UCSD-AML1 (cell line): ENCODE measurements around the gene NPHS1.

Source experiments
- DNase-seq: peaks from one replicate; lab custom pipeline; 2025; ENCODE audit not compliant: unreplicated experiment; lab: John Stamatoyannopoulos, UW

Gene NPHS1

GRCh38 chr19:35789195-35789977 lies 62.9 kb downstream of the NPHS1 start:
- DNase-seq = no peak

GRCh38 chr19:35788205-35788960 lies 63.9 kb downstream of the NPHS1 start:
- DNase-seq = no peak

- DNase-seq = no peak
Measured at GRCh38 chr19:35787227-35787799, 65.0 kb downstream of the NPHS1 start.

- DNase-seq = no peak
Measured at GRCh38 chr19:35786299-35787160, 65.8 kb downstream of the NPHS1 start.

GRCh38 chr19:35785339-35785627 lies 67.0 kb downstream of the NPHS1 start:
- DNase-seq = no peak

- DNase-seq = no peak
Measured at GRCh38 chr19:35784503-35785338, 67.6 kb downstream of the NPHS1 start.

- DNase-seq = no peak
Measured at GRCh38 chr19:35783469-35784434, 68.6 kb downstream of the NPHS1 start.

GRCh38 chr19:35782589-35782988 lies 69.7 kb downstream of the NPHS1 start:
- no peak for DNase-seq

GRCh38 chr19:35781650-35782049 lies 70.7 kb downstream of the NPHS1 start:
- DNase-seq = no peak

- DNase-seq = no peak
Measured at GRCh38 chr19:35780717-35781116, 71.6 kb downstream of the NPHS1 start.

- DNase-seq = no peak
Measured at GRCh38 chr19:35780058-35780457, 72.2 kb downstream of the NPHS1 start.

GRCh38 chr19:35779033-35779432 lies 73.3 kb downstream of the NPHS1 start:
- DNase-seq = no peak

GRCh38 chr19:35777961-35778360 lies 74.3 kb downstream of the NPHS1 start:
- no peak for DNase-seq

- no peak for DNase-seq
Measured at GRCh38 chr19:35777086-35777841, 75.0 kb downstream of the NPHS1 start.

- no peak for DNase-seq
Measured at GRCh38 chr19:35776102-35776788, 76.1 kb downstream of the NPHS1 start.
